Fibroblast of skin of right quadriceps (primary cell): ENCODE measurements around the gene ANKRD2.

Experiments used
- DNase-seq: peaks from one replicate; pipeline ENCODE4 v3.0.0-alpha.2; 2013

Gene ANKRD2

GRCh38 chr10:97598407-97599271, 26.1 kb downstream of the ANKRD2 start:
- DNase-seq, result no peak

- DNase-seq, result no peak
These were observed 26.7 kb downstream of the ANKRD2 start for GRCh38 chr10:97599272-97599619.

GRCh38 chr10:97600616-97601015, 28.0 kb downstream of the ANKRD2 start:
- DNase-seq, result no peak

GRCh38 chr10:97601268-97602215, 29.0 kb downstream of the ANKRD2 start:
- no peak for DNase-seq

- no peak for DNase-seq
These were observed 34.6 kb downstream of the ANKRD2 start for GRCh38 chr10:97607095-97607636.

GRCh38 chr10:97608991-97609561, 36.5 kb downstream of the ANKRD2 start:
- no peak for DNase-seq

GRCh38 chr10:97611473-97611872, 38.9 kb downstream of the ANKRD2 start:
- no peak for DNase-seq

GRCh38 chr10:97612386-97612785, 39.8 kb downstream of the ANKRD2 start:
- peak; percentile 38 for DNase-seq

- DNase-seq, result no peak
These were observed 45.7 kb downstream of the ANKRD2 start for GRCh38 chr10:97618285-97618684.

- no peak for DNase-seq
These were observed 46.2 kb downstream of the ANKRD2 start for GRCh38 chr10:97618733-97619132.

GRCh38 chr10:97623277-97623676, 50.7 kb downstream of the ANKRD2 start:
- DNase-seq, result no peak

- DNase-seq, result no peak
These were observed 55.2 kb downstream of the ANKRD2 start for GRCh38 chr10:97627731-97628130.

- no peak for DNase-seq
These were observed 55.6 kb downstream of the ANKRD2 start for GRCh38 chr10:97628228-97628627.

- no peak for DNase-seq
These were observed 56.7 kb downstream of the ANKRD2 start for GRCh38 chr10:97629289-97629688.

- no peak for DNase-seq
These were observed 58.5 kb downstream of the ANKRD2 start for GRCh38 chr10:97631098-97631497.

GRCh38 chr10:97632949-97633884, 60.6 kb downstream of the ANKRD2 start, which contains the start of gene MORN4:
TSS of gene MORN4 (minus strand) at chr10:97633500. CDS start at chr10:97619653, 13,847 bp downstream.
- peak; percentile 92 for DNase-seq
